HepG2 (cell line): ENCODE results near the gene MAPK14. TPM values are rescaled to one million over a fixed set of nuclear protein-coding genes. Genes with fewer than 3 reads are reported as not detected.

Experiments used
- ATAC-seq: fragments of 200-7000 bp; cut with Tn5 transposase; 3 replicates; pipeline ENCODE4 v1.9.1; 2020; ENCODE audit warnings: mild to moderate bottlenecking, moderate library complexity
- BruUV-seq: library from RNA; stranded (reverse); fragments of 400-500 nt; replicated peaks from 2 replicates; lab custom pipeline; 2021; lab: Mats Ljungman, UMichigan
- CTCF ChIA-PET: fragments of 300-600 bp; formaldehyde crosslinking; extraction: SDS; loops from one replicate; lab custom pipeline; 2021; ENCODE audit warnings: low total read pairs, inconsistent platforms, low intra/inter-chr PET ratio; lab: Yijun Ruan, JAX
- POLR2A ChIA-PET: fragments of 350-600 bp; sonication (Branson Sonifier 250); formaldehyde crosslinking; loops from one replicate; lab custom pipeline; 2020; ENCODE audit warnings: antibody characterized with exemption, inconsistent platforms; lab: Yijun Ruan, JAX
- DNase-seq: peaks from one replicate; pipeline ENCODE4 v3.0.0-alpha.2; 2015; ENCODE audit warnings: low spot score
- FAIRE-seq: peaks from 3 replicates; lab custom pipeline; 2011; peaks lifted over from hg19 to GRCh38; lab: Jason Lieb, UNC
- H2AFZ ChIP-seq: one replicate; pipeline ENCODE4 v1.6.1; 2011; ENCODE audit warnings: low read length, inconsistent platforms
- H3K27ac ChIP-seq: fragments of 300-600 bp; 3 replicates; pipeline ENCODE4 v1.8.0; 2011; ENCODE audit warnings: mixed run types, mild to moderate bottlenecking, mixed read lengths, low read length, inconsistent platforms; ENCODE audit not compliant: insufficient read depth; ENCODE audit errors: extremely low read length
- H3K27me3 ChIP-seq, 2 experiments: fragments of 200-600 bp in 1 of 2; 2 replicates in 1 of 2; 3 replicates in 1 of 2; pipeline versions ENCODE4 v1.6.0 to v1.8.0; 2011; ENCODE audit warnings: low read length in 2 of 2, mild to moderate bottlenecking in 2 of 2, moderate library complexity in 2 of 2, inconsistent platforms in 1 of 2; ENCODE audit not compliant: insufficient read depth in 2 of 2, control insufficient read depth in 1 of 2
- H3K36me3 ChIP-seq, 2 experiments: fragments of 200-600 bp in 1 of 2; replicated peaks in 1 of 2; 2 replicates in 1 of 2; 3 replicates in 1 of 2; pipeline versions ENCODE4 v1.5.1 to v1.8.0; 2011; ENCODE audit warnings: low read length in 2 of 2, inconsistent platforms in 1 of 2; ENCODE audit not compliant: insufficient read depth in 2 of 2, control insufficient read depth in 1 of 2
- H3K4me1 ChIP-seq: 2 replicates; pipeline ENCODE4 v1.5.1; 2012; ENCODE audit warnings: low read length, inconsistent platforms; ENCODE audit not compliant: insufficient read depth
- H3K4me2 ChIP-seq: 2 replicates; pipeline ENCODE4 v1.6.0; 2011; ENCODE audit warnings: low read depth, low read length, inconsistent platforms
- H3K4me3 ChIP-seq, 3 experiments: fragments of 200-600 bp in 1 of 3; sonication (generic), shearing (Covaris generic) in 1 of 3; replicated peaks in 1 of 3; 2 replicates each; pipeline ENCODE4 v1.5.1; 2011 to 2016; ENCODE audit warnings: low read length in 3 of 3, inconsistent platforms in 2 of 3, low read depth in 2 of 3, mild to moderate bottlenecking in 2 of 3, control low read depth in 1 of 3, mixed read lengths in 1 of 3; ENCODE audit not compliant: insufficient read depth in 1 of 3
- H3K79me2 ChIP-seq: one replicate; pipeline ENCODE4 v1.6.1; 2011; ENCODE audit warnings: low read length, inconsistent platforms; ENCODE audit not compliant: insufficient read depth
- H3K9ac ChIP-seq: 2 replicates; pipeline ENCODE4 v1.6.0; 2011; ENCODE audit warnings: mild to moderate bottlenecking, low read depth, low read length, inconsistent platforms; ENCODE audit not compliant: insufficient read depth
- H3K9me3 ChIP-seq: 2 replicates; pipeline ENCODE4 v1.5.1; 2012; ENCODE audit warnings: mild to moderate bottlenecking, low read length
- H4K20me1 ChIP-seq: 2 replicates; pipeline ENCODE4 v1.6.0; 2011; ENCODE audit warnings: inconsistent platforms, mild to moderate bottlenecking, low read length, moderate library complexity; ENCODE audit not compliant: insufficient read depth
- JUNB ChIP-seq: sonication (generic); formaldehyde crosslinking; IDR thresholded peaks from 2 replicates; pipeline ENCODE4 v1.8.0; 2022; ENCODE audit warnings: missing genetic modification reagents, mild to moderate bottlenecking, borderline replicate concordance
- RBM22 ChIP-seq: fragments of 200-400 bp; formaldehyde crosslinking; optimal IDR thresholded peaks from 2 replicates; pipeline ENCODE3; 2017; ENCODE audit warnings: mild to moderate bottlenecking, low read length, moderate library complexity
- ZBTB14 ChIP-seq: sonication (generic); formaldehyde crosslinking; IDR thresholded peaks from 2 replicates; pipeline ENCODE4 v1.4.0; 2020; ENCODE audit warnings: missing genetic modification reagents
- ZKSCAN1 ChIP-seq: fragments of 150-350 bp; IDR thresholded peaks from 2 replicates; pipeline ENCODE4 v1.6.1; 2014; ENCODE audit warnings: low read length
- ZNF563 ChIP-seq: sonication (generic); formaldehyde crosslinking; IDR thresholded peaks from 2 replicates; pipeline ENCODE4 v1.8.0; 2022; ENCODE audit warnings: mild to moderate bottlenecking, moderate library complexity, missing genetic modification reagents
- ZNF569 ChIP-seq: sonication (generic); formaldehyde crosslinking; IDR thresholded peaks from 2 replicates; pipeline ENCODE4 v1.5.0; 2020; ENCODE audit warnings: mild to moderate bottlenecking, missing genetic modification reagents, moderate library complexity, borderline replicate concordance
- ZNF777 ChIP-seq: sonication (generic); formaldehyde crosslinking; IDR thresholded peaks from 2 replicates; pipeline ENCODE4 v1.4.0; 2020; ENCODE audit warnings: missing genetic modification reagents
- ZNF788 ChIP-seq: sonication (generic); formaldehyde crosslinking; IDR thresholded peaks from 2 replicates; pipeline ENCODE4 v1.5.0; 2020; ENCODE audit warnings: mild to moderate bottlenecking, missing genetic modification reagents, borderline replicate concordance
- WGBS: methylation state at CpG from one replicate; pipeline ENCODE4 v1.1.6; 2017; ENCODE audit warnings: low lambda C conversion rate; 5-methylcytosine and 5-hydroxymethylcytosine counted together
- in situ Hi-C: cut with HindIII; loops from 2 replicates; pipeline ENCODE4 v1.10.0; 2017; ENCODE audit warnings: low pct_unique_long_range_greater_than_20kb; ENCODE audit not compliant: extremely low pct_ligation_motif_present
- intact Hi-C: fragments of 100-400 bp; cut with micrococcal nuclease; formaldehyde crosslinking; loops from one replicate; pipeline ENCODE4 v1.10.0; 2022; ENCODE audit not compliant: unreplicated experiment
- polyA plus RNA-seq, 8 experiments: library from polyadenylated mRNA; depleted of rRNA in 3 of 8; stranded (reverse) in 7 of 8; unstranded in 1 of 8; fragments of >200 nt; fragmentation: Illumina TruSeq in 4 of 8; extraction: Trizol in 4 of 8; gene quantifications; 2 replicates each; pipeline versions ENCODE4 v1.2.1 to v1.2.3, GENCODE V29; 2011 to 2016; ENCODE audit warnings: low read depth in 4 of 8, missing spikeins in 1 of 8, mixed read lengths in 1 of 8; ENCODE audit not compliant: insufficient read depth in 1 of 8
- total RNA-seq, 5 experiments: library from RNA; depleted of rRNA; stranded (reverse); fragments of >200 nt; fragmentation: Illumina TruSeq; extraction: Trizol; gene quantifications; 2 replicates each; pipeline ENCODE4 v1.2.3, GENCODE V29; 2016; ENCODE audit warnings: low read depth in 1 of 5

Gene MAPK14
- total and polyA plus RNA-seq, 2 of the 13 experiments (the other 11 are each of a cell fraction or from before 2014, with no cell fraction given), result 66.3 to 67.3 TPM

GRCh38 chr6:36104836-36105235 lies 77.2 kb downstream of the MAPK14 start:
- in situ Hi-C loops (no loop called here), intact Hi-C loops (no loop called here)
- Histone ChIP-seq H3K4me2 (no peak overlapping the region), H3K9me3 (no peaks in the 10 kb centered on the region), H3K79me2 (no peaks in the 10 kb centered on the region), H3K36me3 (peaks cover 30 to 75% of the 10 kb centered on the region in 2 experiments), H3K27me3 (no peaks in the 10 kb centered on the region), H4K20me1 (no peaks in the 10 kb centered on the region), H3K4me3 (no peak overlapping the region), H2AFZ (no peak overlapping the region), H3K9ac (no peak overlapping the region), H3K27ac (no peak overlapping the region), H3K4me1 (0 out of 2 replicates have a peak, but pooled peaks cover 5% of the 10 kb centered on the region)
- ChIA-PET CTCF (no interaction called here), POLR2A (no interaction called here)
- BruUV-seq, result no TSS peak
- no peak for ATAC-seq
- no peak for TF ChIP-seq ZKSCAN1
- TF ChIP-seq ZNF569 (CRISPR knock-in tag), result no peak
- no peak for TF ChIP-seq ZNF788
- TF ChIP-seq JUNB, result no peak
- TF ChIP-seq ZNF563 (CRISPR knock-in tag), result no peak
- TF ChIP-seq ZNF777 (CRISPR knock-in tag), result no peak
- DNase-seq, result no peak
- 100% methylated on average over 2 of the region's 2 CpGs for WGBS
- FAIRE-seq, result no peak

GRCh38 chr6:36109092-36109491 lies 81.5 kb downstream of the MAPK14 start:
- no peaks in the 10 kb centered on the region for H3K9me3 ChIP-seq
- ChIA-PET CTCF (no interaction called here), POLR2A (no interaction called here)
- DNase-seq (no peak), FAIRE-seq (no peak), ATAC-seq (no peak)
- no TSS peak for BruUV-seq
- H3K36me3 ChIP-seq, result peaks cover 19 to 61% of the 10 kb centered on the region in 2 experiments
- WGBS, result 87% methylated on average over 7 of the region's 7 CpGs
- H2AFZ ChIP-seq, result no peak overlapping the region
- no peak overlapping the region for H3K4me2 ChIP-seq
- TF ChIP-seq ZBTB14, result no peak
- TF ChIP-seq RBM22, result peak; percentile 85
- H3K4me1 ChIP-seq, result peaks cover 11% of the 10 kb centered on the region
- no peaks in the 10 kb centered on the region for H4K20me1 ChIP-seq
- no peaks in the 10 kb centered on the region for H3K27me3 ChIP-seq
- no peaks in the 10 kb centered on the region for H3K79me2 ChIP-seq
- H3K4me3 ChIP-seq, result no peak overlapping the region
- in situ Hi-C loops, result no loop called here
- no peak overlapping the region for H3K27ac ChIP-seq
- no peak overlapping the region for H3K9ac ChIP-seq
- intact Hi-C loops, result no loop called here
